ENCODE measurements around the gene RPL12. TPM values are rescaled to one million over a fixed set of nuclear protein-coding genes. Genes with fewer than 3 reads are reported as not detected.

The RPL12 gene
- total RNA-seq (2021): 1,114 and 1,120 TPM in 2 replicates
- percentile 99 among the genes with signal in this experiment for Bru-seq, nascent RNA
- percentile 98 among the genes with signal in this experiment for BruChase-seq, experiment 1, labeled RNA remaining after a 2-hour chase
- BruChase-seq, experiment 2, labeled RNA remaining after a 6-hour chase: percentile 99 among the genes with signal in this experiment
- long read RNA-seq, transcript RPL12-201 (7 exons, 633 nt): major isoform, 234 of 262 reads
- long read RNA-seq, partial matches to known transcripts: 16 of 262 reads
- long read RNA-seq, other reads (novel, unspliced or antisense): 8 of 262 reads

GRCh38 chr9:127450830-127451607 is at the start of gene RPL12, which contains the start of gene LRSAM1:
RPL12 (minus strand) TSS chr9:127451406; CDS start chr9:127451317, 89 bp downstream.
LRSAM1 (plus strand) TSS chr9:127451510; CDS start chr9:127454528, 3,018 bp downstream.
- Histone ChIP-seq H3K4me1 (ENCODE audit: insufficient read depth, low read length, poor library complexity, severe bottlenecking) (peaks cover 14% of the 10 kb centered on the region), H3K4me3 (ENCODE audit: low read depth, low read length, poor library complexity, severe bottlenecking) (peak within 1 kb of the TSS; percentile 84), H3K27me3 (replicated peaks; ENCODE audit: insufficient read depth, low read depth, low read length, poor library complexity) (no peaks in the 10 kb centered on the region), H3K27ac (ENCODE audit: low read depth, low read length, poor library complexity, severe bottlenecking) (peak within 1 kb of the TSS; percentile 96), H3K36me3 (ENCODE audit: insufficient read depth, low read length, poor library complexity, severe bottlenecking) (peaks cover 56% of the 10 kb centered on the region), H3K9me3 (ENCODE audit: low read depth, low read length, poor library complexity, severe bottlenecking) (no peaks in the 10 kb centered on the region)
- CTCF ChIA-PET: no interaction called here
- no TSS peak for BruUV-seq (replicated peaks)
- TF ChIP-seq CTCF (conservative IDR thresholded peaks at IDR 0.05; ENCODE audit: low read depth, low read length) (no peak), EZH2 (IDR thresholded peaks at IDR 0.05; ENCODE audit: borderline replicate concordance, low read depth, low read length, poor library complexity, severe bottlenecking) (no peak)
- POLR2A ChIA-PET (ENCODE audit: low non-redundant PET): interaction anchor here (0.5 kb wide), 1 partner anchor 133 kb away, joined by 4 read pairs; no protein-coding TSS in a partner anchor
- intact Hi-C loops (cut with micrococcal nuclease; ENCODE audit: unreplicated experiment): no loop called here
- peak; percentile 95 for DNase-seq (ENCODE audit: low spot score)

- no peak for DNase-seq (ENCODE audit: low spot score)
- ChIA-PET CTCF (no interaction called here), POLR2A (ENCODE audit: low non-redundant PET) (no interaction called here)
- Histone ChIP-seq H3K4me3 (ENCODE audit: low read depth, low read length, poor library complexity, severe bottlenecking) (no peak overlapping the region), H3K27ac (ENCODE audit: low read depth, low read length, poor library complexity, severe bottlenecking) (no peak overlapping the region), H3K9me3 (ENCODE audit: low read depth, low read length, poor library complexity, severe bottlenecking) (no peaks in the 10 kb centered on the region), H3K27me3 (replicated peaks; ENCODE audit: insufficient read depth, low read depth, low read length, poor library complexity) (no peaks in the 10 kb centered on the region), H3K4me1 (ENCODE audit: insufficient read depth, low read length, poor library complexity, severe bottlenecking) (peaks cover 2% of the 10 kb centered on the region), H3K36me3 (ENCODE audit: insufficient read depth, low read length, poor library complexity, severe bottlenecking) (peaks cover 14% of the 10 kb centered on the region)
- TF ChIP-seq EZH2 (IDR thresholded peaks at IDR 0.05; ENCODE audit: borderline replicate concordance, low read depth, low read length, poor library complexity, severe bottlenecking): no peak
- TF ChIP-seq CTCF (conservative IDR thresholded peaks at IDR 0.05; ENCODE audit: low read depth, low read length): no peak
- no TSS peak for BruUV-seq (replicated peaks)
- intact Hi-C loops (cut with micrococcal nuclease; ENCODE audit: unreplicated experiment): loop anchor here (5.0 kb wide), 1 partner anchor 421 kb away; no protein-coding TSS in a partner anchor
Measured at GRCh38 chr9:127500862-127501261, 49.7 kb upstream of the RPL12 start.

GRCh38 chr9:127500399-127500798 is 49.2 kb upstream of the RPL12 start:
- no TSS peak for BruUV-seq (replicated peaks)
- no peak overlapping the region for H3K4me3 ChIP-seq (ENCODE audit: low read depth, low read length, poor library complexity, severe bottlenecking)
- no peak for DNase-seq (ENCODE audit: low spot score)
- no peaks in the 10 kb centered on the region for H3K9me3 ChIP-seq (ENCODE audit: low read depth, low read length, poor library complexity, severe bottlenecking)
- no peak overlapping the region for H3K27ac ChIP-seq (ENCODE audit: low read depth, low read length, poor library complexity, severe bottlenecking)
- peaks cover 5% of the 10 kb centered on the region for H3K4me1 ChIP-seq (ENCODE audit: insufficient read depth, low read length, poor library complexity, severe bottlenecking)
- TF ChIP-seq EZH2 (IDR thresholded peaks at IDR 0.05; ENCODE audit: borderline replicate concordance, low read depth, low read length, poor library complexity, severe bottlenecking) (no peak), CTCF (conservative IDR thresholded peaks at IDR 0.05; ENCODE audit: low read depth, low read length) (no peak)
- POLR2A ChIA-PET (ENCODE audit: low non-redundant PET): no interaction called here
- H3K27me3 ChIP-seq (replicated peaks; ENCODE audit: insufficient read depth, low read depth, low read length, poor library complexity): no peaks in the 10 kb centered on the region
- CTCF ChIA-PET: interaction anchor here (0.7 kb wide), 1 partner anchor 231 kb away, joined by 10 read pairs; no protein-coding TSS in a partner anchor
- H3K36me3 ChIP-seq (ENCODE audit: insufficient read depth, low read length, poor library complexity, severe bottlenecking): peaks cover 14% of the 10 kb centered on the region
- intact Hi-C loops (cut with micrococcal nuclease; ENCODE audit: unreplicated experiment): loop anchor here (5.0 kb wide), 1 partner anchor 422 kb away; no protein-coding TSS in a partner anchor

Measured in A673 (cell line).